ENCODE results near the gene ATP8B3.

Gene ATP8B3

GRCh38 chr19:1845642-1846041 lies 33.6 kb upstream of the ATP8B3 start:
- H3K4me3 ChIP-seq (replicated peaks; ENCODE audit: low read depth, low read length) = no peak overlapping the region
- TF ChIP-seq CTCF (IDR thresholded peaks at IDR 0.05; ENCODE audit: low read length, missing control alignments) = no peak
- no peak for DNase-seq (ENCODE audit: low read depth)

- H3K4me3 ChIP-seq (replicated peaks; ENCODE audit: low read depth, low read length) = no peak overlapping the region
- no peak for DNase-seq (ENCODE audit: low read depth)
- TF ChIP-seq CTCF (IDR thresholded peaks at IDR 0.05; ENCODE audit: low read length, missing control alignments) = no peak
Measured at GRCh38 chr19:1845125-1845515, 33.0 kb upstream of the ATP8B3 start.

GRCh38 chr19:1844513-1845124 lies 32.5 kb upstream of the ATP8B3 start:
- no peak overlapping the region for H3K4me3 ChIP-seq (replicated peaks; ENCODE audit: low read depth, low read length)
- no peak for TF ChIP-seq CTCF (IDR thresholded peaks at IDR 0.05; ENCODE audit: low read length, missing control alignments)
- no peak for DNase-seq (ENCODE audit: low read depth)

GRCh38 chr19:1843646-1844394 lies 31.7 kb upstream of the ATP8B3 start:
- no peak overlapping the region for H3K4me3 ChIP-seq (replicated peaks; ENCODE audit: low read depth, low read length)
- no peak for DNase-seq (ENCODE audit: low read depth)
- TF ChIP-seq CTCF (IDR thresholded peaks at IDR 0.05; ENCODE audit: low read length, missing control alignments) = peak; percentile 12

- TF ChIP-seq CTCF (IDR thresholded peaks at IDR 0.05; ENCODE audit: low read length, missing control alignments) = no peak
- DNase-seq (ENCODE audit: low read depth) = no peak
- H3K4me3 ChIP-seq (replicated peaks; ENCODE audit: low read depth, low read length) = no peak overlapping the region
Measured at GRCh38 chr19:1843116-1843515, 31.0 kb upstream of the ATP8B3 start.

- DNase-seq (ENCODE audit: low read depth) = no peak
- H3K4me3 ChIP-seq (replicated peaks; ENCODE audit: low read depth, low read length) = no peak overlapping the region
- no peak for TF ChIP-seq CTCF (IDR thresholded peaks at IDR 0.05; ENCODE audit: low read length, missing control alignments)
Measured at GRCh38 chr19:1841209-1841924, 29.3 kb upstream of the ATP8B3 start.

All from fibroblast of pulmonary artery (primary cell).